GM19238 (cell line): ENCODE data around the gene C2orf69.

ENCODE experiments used
- DNase-seq: peaks from one replicate; pipeline ENCODE4 v3.0.0; 2011; ENCODE audit warnings: low spot score; ENCODE audit not compliant: insufficient read length

C2orf69 gene

GRCh38 chr2:199966976-199967375 lies 55.9 kb downstream of the C2orf69 start:
- no peak for DNase-seq

DNA sequence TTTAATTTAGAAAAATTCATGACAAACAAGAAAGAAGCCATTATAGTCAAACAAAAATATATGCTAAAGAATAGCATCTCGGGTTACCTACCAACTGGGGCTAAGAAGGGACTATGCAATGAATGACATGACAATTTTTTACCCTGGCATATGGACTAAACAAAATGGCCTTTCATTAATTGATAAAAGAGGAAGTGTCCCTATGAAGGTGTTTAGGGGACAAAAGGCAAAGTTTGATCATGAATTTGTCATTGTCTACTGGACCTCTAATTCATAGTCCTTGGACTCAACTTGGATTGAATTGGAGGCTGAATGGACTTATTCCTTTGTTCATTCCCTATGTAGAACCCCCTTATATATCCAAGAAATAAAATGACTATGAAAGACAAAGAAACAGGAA lies 57.0 kb downstream of the C2orf69 start:
- DNase-seq: no peak

DNA sequence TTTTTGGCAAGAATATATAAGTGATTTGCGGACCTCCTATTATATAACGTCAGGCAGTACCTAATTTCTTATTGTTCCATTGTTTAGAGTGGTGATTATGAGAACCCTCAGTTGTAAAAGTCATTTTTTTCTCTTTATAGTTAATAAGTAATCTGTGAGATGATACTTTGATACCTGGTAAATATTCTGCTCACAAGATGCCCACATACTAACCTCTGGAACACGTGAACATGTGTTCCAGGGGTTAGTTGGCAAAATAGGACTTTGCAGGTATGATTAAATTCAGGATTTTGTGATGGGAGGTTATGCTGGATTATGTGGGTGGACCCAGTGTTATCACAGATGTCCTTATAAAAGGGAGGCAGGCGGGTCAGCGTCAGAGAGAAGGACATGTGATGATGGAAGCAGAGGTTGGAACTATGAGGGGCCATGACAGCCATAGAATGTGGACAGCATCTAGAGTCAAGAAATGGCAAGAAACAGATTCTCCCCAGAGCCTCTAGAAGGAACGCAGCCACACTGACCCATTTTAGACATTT lies 61.1 kb downstream of the C2orf69 start:
- DNase-seq: no peak

- DNase-seq: no peak
Measured at GRCh38 chr2:199973703-199974102, 62.6 kb downstream of the C2orf69 start.

GRCh38 chr2:199975273-199975895 lies 64.3 kb downstream of the C2orf69 start:
- no peak for DNase-seq
